CD4-positive, alpha-beta T cell treated with Interleukin-15 for 4 hours (primary cell): Measurements from ENCODE around the gene ANO7.

Source experiments
- DNase-seq: peaks from one replicate; pipeline ENCODE4 v3.0.0-alpha.2; 2020; ENCODE audit warnings: low spot score

The ANO7 gene, protein sequence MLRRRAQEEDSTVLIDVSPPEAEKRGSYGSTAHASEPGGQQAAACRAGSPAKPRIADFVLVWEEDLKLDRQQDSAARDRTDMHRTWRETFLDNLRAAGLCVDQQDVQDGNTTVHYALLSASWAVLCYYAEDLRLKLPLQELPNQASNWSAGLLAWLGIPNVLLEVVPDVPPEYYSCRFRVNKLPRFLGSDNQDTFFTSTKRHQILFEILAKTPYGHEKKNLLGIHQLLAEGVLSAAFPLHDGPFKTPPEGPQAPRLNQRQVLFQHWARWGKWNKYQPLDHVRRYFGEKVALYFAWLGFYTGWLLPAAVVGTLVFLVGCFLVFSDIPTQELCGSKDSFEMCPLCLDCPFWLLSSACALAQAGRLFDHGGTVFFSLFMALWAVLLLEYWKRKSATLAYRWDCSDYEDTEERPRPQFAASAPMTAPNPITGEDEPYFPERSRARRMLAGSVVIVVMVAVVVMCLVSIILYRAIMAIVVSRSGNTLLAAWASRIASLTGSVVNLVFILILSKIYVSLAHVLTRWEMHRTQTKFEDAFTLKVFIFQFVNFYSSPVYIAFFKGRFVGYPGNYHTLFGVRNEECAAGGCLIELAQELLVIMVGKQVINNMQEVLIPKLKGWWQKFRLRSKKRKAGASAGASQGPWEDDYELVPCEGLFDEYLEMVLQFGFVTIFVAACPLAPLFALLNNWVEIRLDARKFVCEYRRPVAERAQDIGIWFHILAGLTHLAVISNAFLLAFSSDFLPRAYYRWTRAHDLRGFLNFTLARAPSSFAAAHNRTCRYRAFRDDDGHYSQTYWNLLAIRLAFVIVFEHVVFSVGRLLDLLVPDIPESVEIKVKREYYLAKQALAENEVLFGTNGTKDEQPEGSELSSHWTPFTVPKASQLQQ

GRCh38 chr2:241188361-241189092 lies at the start of gene ANO7:
TSS of gene ANO7 (plus strand) at chr2:241188677. CDS start at chr2:241190064, 1,387 bp downstream.
- no peak for DNase-seq

GRCh38 chr2:241139531-241140444 lies 48.7 kb upstream of the ANO7 start:
- DNase-seq: no peak

- DNase-seq: no peak
Observed at GRCh38 chr2:241140445-241140840, 48.0 kb upstream of the ANO7 start.

- no peak for DNase-seq
Observed at GRCh38 chr2:241141214-241141770, 47.2 kb upstream of the ANO7 start.

DNA sequence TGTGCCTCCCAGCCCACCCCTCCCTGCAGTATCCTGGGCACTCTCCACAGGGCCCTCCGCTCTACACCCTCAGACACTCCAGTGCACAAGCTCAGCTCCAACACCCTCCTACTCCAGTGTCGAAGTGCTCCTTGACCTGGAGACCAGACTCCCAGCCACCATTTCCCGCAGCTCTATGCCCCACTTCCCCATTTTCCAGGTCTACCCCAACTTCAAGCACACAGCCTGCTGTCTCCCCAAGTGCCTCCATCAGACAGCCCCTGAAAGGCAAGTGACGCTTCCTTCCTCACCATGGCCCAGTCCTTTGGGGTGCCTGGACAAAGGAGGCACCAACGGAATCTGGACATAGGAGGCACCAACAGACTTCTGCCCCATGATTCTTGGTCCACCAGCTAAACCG lies 46.4 kb upstream of the ANO7 start:
- DNase-seq: no peak

DNA sequence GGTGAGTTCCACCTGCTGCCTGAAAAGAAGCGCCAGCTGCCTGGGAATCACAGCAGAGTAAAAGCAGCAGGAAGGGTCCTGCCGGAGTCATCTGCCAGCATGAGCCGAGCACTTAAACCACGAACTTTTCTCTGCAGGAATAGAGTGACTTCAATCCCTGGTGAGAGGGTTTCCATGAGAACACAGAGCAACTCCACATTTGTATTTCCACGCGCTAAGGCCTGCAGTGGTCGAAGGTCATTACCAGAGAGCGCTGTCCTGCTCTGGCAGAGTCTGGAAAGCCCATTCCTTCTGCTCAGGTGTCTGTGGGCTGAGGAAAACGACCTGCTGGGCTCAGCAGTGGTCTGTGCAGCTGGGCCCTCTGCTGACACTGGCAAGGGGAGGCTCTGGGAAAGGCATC lies 45.9 kb upstream of the ANO7 start:
- no peak for DNase-seq

- no peak for DNase-seq
Observed at GRCh38 chr2:241146286-241146685, 42.2 kb upstream of the ANO7 start.

- no peak for DNase-seq
Observed at GRCh38 chr2:241147336-241147735, 41.1 kb upstream of the ANO7 start.

DNA sequence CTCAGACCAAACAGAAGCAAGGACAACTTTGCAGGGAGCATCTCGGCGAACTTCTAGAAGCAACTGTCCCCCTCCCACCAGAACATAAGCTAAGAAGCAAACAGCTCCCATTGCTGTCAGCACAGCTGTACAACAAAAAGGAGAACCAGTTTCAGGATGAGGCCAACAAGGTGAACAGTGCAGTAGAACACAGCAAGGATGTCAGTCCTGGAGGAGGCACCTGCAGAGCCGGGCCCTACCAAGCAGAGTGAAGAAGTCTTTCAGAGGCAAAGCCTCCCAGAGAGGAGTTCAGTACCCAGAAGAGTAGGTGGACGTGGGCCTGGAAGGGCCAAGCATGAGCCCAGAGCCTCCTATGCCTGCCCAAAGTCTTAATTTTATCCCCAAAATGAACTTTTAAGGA lies 40.2 kb upstream of the ANO7 start:
- no peak for DNase-seq

- DNase-seq: peak; percentile 93
Observed at GRCh38 chr2:241148891-241149674, 39.4 kb upstream of the ANO7 start, which contains the start of gene PASK. TSS of gene PASK (minus strand) at chr2:241149472. CDS start at chr2:241143032, 6,440 bp downstream.

DNA sequence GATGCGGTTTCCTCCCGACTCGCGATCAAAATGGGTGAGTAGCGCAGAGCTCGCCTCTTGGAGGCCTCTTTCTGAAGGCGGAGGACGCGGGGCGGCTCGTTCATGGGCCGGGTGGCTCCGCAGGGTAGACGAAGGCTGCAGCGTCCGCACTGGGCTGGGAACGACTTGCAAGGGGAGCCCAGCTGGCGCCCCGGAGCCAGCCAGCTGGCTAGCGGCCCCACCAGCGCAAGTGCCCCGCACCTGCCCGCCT lies 38.9 kb upstream of the ANO7 start:
- DNase-seq: no peak

- peak; percentile 96 for DNase-seq
Observed at GRCh38 chr2:241149925-241150659, 38.4 kb upstream of the ANO7 start, which contains the start of gene PPP1R7. TSS of gene PPP1R7 (plus strand) at chr2:241150467. CDS start at chr2:241150496, 29 bp downstream.

DNA sequence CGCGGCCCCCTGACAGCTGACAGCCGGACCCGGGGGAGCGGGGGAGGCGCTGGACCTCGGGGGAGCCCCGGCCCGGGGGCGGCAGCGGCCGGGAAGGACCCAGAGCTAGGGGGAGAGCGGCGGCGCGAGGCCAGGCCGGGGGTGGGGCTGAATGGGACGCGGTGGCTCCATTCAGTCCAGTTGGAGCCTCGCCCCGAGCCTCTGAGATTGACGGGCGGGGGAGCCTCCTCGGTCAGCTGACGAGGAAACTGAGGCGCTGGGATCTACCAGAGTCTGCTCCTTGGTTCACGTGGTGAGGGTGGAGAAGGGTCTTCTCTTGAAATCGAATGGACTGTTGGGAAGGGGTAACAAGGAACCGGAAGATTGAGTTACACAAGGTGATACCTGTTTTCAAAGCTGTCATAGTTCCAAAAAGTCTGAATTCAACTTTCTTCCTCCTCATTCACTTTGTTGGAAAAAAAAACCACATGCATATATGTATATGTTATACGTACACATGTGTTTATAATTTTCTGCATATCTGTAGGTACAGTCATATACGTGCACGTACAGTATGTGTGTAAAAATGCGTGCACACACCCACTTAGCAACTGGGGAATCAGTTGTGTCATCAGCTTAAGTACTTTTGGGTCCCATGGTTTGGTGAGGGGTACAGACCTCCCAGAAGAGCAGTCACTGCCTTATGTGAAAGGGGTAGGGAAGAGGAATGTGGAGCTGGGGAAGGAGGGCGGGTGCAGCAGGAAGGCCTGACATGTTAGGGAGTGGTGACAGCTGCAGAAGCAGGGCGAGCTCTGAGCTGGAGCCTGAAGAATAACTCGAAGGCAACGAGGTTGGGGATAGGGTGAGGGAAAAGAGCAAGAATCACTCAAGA lies 37.6 kb upstream of the ANO7 start:
- no peak for DNase-seq

- DNase-seq: no peak
Observed at GRCh38 chr2:241151934-241152660, 36.4 kb upstream of the ANO7 start.

DNA sequence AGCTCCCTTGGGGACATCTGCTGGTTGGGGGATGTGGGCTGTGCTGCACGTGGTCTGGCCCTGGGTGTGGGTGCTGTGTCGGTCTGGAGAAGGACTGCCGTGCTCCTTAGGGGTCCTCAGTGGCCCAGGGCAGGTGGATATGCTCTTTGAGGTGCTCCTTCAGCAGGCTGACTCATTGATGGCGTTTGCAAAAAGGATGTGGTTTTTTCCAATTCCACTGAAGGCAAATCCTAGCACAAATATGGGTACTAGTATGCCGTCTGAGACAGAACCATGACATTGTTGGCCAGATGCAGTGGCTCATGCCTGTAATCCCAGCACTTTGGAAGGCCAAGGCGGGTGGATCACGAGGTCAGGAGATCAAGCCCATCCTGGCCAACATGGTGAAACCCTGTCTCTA lies 34.9 kb upstream of the ANO7 start:
- no peak for DNase-seq

DNA sequence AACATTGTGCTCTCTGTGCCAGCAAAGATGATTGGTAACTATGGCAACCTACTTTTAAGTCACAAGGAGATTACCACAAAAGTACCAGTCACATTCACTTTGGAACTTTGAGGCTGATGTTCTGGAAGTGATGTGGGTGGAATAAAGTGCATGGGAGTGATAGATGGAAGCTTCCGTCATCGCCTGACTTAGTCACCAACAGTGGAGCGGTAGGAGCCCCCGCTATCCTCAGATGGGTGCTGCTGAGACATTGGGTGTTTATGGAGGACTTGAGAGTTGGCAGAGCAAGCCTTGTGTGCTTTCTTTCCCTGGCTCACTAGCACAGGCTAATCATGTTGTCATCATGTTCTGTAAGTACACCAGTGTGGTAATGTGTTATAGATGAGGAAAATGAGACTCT lies 33.6 kb upstream of the ANO7 start:
- DNase-seq: no peak

DNA sequence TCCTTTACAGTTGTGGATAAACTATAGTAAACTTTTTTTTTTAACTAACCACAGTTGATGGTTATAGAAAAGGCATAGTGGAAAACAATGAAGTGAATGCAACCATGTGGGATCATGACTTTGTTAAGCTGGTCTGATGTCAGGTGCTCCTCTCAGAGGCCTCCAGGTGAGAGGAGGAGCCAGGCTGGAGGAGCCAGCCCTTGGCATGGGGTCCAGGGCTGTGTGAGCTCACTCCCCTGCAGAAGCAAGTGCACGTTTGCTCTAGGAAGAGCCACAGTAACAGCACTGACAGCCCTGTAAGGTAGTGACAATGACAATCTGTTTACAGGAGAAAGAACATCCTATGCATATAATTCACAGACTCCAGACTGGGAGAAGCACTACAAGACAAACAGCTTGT lies 32.5 kb upstream of the ANO7 start:
- DNase-seq: no peak

GRCh38 chr2:241156971-241157441 lies 31.5 kb upstream of the ANO7 start:
- no peak for DNase-seq
